ENCODE data around the gene AACS. TPM values are rescaled to one million over a fixed set of nuclear protein-coding genes. Genes with fewer than 3 reads are reported as not detected.

Gene AACS, protein sequence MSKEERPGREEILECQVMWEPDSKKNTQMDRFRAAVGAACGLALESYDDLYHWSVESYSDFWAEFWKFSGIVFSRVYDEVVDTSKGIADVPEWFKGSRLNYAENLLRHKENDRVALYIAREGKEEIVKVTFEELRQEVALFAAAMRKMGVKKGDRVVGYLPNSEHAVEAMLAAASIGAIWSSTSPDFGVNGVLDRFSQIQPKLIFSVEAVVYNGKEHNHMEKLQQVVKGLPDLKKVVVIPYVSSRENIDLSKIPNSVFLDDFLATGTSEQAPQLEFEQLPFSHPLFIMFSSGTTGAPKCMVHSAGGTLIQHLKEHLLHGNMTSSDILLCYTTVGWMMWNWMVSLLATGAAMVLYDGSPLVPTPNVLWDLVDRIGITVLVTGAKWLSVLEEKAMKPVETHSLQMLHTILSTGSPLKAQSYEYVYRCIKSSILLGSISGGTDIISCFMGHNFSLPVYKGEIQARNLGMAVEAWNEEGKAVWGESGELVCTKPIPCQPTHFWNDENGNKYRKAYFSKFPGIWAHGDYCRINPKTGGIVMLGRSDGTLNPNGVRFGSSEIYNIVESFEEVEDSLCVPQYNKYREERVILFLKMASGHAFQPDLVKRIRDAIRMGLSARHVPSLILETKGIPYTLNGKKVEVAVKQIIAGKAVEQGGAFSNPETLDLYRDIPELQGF
- 38.3 and 51.4 TPM in 2 replicates for total RNA-seq

GRCh38 chr12:125065021-125065918 lies at the start of gene AACS:
Gene AACS, plus strand, starts transcription at chr12:125065435. Its CDS starts 150 bp downstream, at chr12:125065585.

DNA sequence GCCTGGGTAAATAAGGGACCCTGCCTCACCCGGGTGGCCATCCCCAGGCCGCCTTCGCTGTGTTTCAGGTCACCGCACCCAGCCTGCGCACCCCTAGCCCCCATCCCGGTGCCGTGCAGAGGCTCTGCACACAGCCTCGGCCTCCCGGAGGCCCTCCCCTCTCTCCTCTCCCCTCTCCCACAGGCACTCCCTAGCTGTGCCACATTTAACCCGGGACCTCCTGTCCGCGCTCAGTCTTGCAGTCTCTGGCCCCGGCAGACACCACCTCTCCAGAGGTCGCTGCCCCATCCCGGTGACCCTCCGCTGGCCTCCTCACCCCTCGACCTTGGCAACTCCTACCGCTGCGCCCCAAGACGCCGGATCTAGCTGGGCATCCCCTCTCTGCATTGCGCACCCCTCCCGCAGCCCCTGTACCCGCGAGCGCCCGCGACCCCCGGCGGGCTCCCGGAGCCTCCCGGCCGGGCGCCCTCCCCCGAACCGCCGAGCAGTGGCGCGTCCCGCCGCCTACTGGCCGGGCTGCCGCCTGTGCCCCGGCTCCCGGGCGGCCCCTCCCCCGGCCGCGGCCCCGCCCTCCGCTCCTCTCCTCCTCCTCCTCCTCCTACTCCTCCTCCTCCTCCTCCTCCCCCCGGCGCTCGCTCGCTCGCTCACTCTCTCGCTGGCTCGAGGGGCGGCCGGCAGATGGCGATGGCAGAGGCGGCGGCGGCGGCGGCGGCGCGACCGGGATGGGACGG lies 120.7 kb downstream of the AACS start, which contains the start of gene TMEM132B:
Gene TMEM132B (plus strand): TSS at position 647 of the 731 bp plus-strand sequence.

Other genes starting within 250 kb of the AACS start
- gene SCARB1, start 201.6 kb upstream of the AACS start, total RNA-seq: 15.1 and 28.3 TPM in 2 replicates
- gene UBC, start 150.8 kb upstream of the AACS start, total RNA-seq: 1,782 and 1,816 TPM in 2 replicates
- gene DHX37, start 76.3 kb upstream of the AACS start, total RNA-seq: 13.4 and 26.0 TPM in 2 replicates
- gene BRI3BP, start 71.8 kb upstream of the AACS start, total RNA-seq: 5.9 and 8.9 TPM in 2 replicates
- under 0.01 and 0.28 TPM in 2 replicates for gene TMEM132B, start 121.0 kb downstream of the AACS start, total RNA-seq

Measured in smooth muscle cell of the umbilical artery (primary cell).